ENCODE results near the gene VPS13D. TPM values are rescaled to one million over a fixed set of nuclear protein-coding genes. Genes with fewer than 3 reads are reported as not detected.

The VPS13D gene
- total RNA-seq, 1 experiment from 2014 or later: 22.7 TPM

GRCh38 chr1:12539705-12540579 lies 310.1 kb downstream of the VPS13D start:
- DNase-seq (ENCODE audit: low read depth): peak; percentile 99

- no peak for DNase-seq (ENCODE audit: low read depth)
These were observed 310.9 kb downstream of the VPS13D start for GRCh38 chr1:12540580-12541273.

GRCh38 chr1:12541274-12542137 lies 311.7 kb downstream of the VPS13D start:
- DNase-seq (ENCODE audit: low read depth): peak; percentile 67

GRCh38 chr1:12542138-12542465 lies 312.3 kb downstream of the VPS13D start:
- no peak for DNase-seq (ENCODE audit: low read depth)

- DNase-seq (ENCODE audit: low read depth): no peak
These were observed 313.1 kb downstream of the VPS13D start for GRCh38 chr1:12542616-12543592.

GRCh38 chr1:12543740-12544154 lies 313.9 kb downstream of the VPS13D start:
- DNase-seq (ENCODE audit: low read depth): no peak

- DNase-seq (ENCODE audit: low read depth): no peak
These were observed 314.5 kb downstream of the VPS13D start for GRCh38 chr1:12544357-12544756.

GRCh38 chr1:12544992-12545391 lies 315.2 kb downstream of the VPS13D start:
- DNase-seq (ENCODE audit: low read depth): no peak

GRCh38 chr1:12546771-12547585 lies 317.1 kb downstream of the VPS13D start:
- DNase-seq (ENCODE audit: low read depth): no peak

- no peak for DNase-seq (ENCODE audit: low read depth)
These were observed 317.9 kb downstream of the VPS13D start for GRCh38 chr1:12547586-12548225.

- DNase-seq (ENCODE audit: low read depth): no peak
These were observed 318.6 kb downstream of the VPS13D start for GRCh38 chr1:12548279-12548972.

- no peak for DNase-seq (ENCODE audit: low read depth)
These were observed 319.2 kb downstream of the VPS13D start for GRCh38 chr1:12548973-12549459.

GRCh38 chr1:12549460-12550349 lies 319.9 kb downstream of the VPS13D start:
- peak; percentile 99 for DNase-seq (ENCODE audit: low read depth)

GRCh38 chr1:12551584-12551983 lies 321.8 kb downstream of the VPS13D start:
- DNase-seq (ENCODE audit: low read depth): no peak

GRCh38 chr1:12552111-12552888 lies 322.5 kb downstream of the VPS13D start:
- DNase-seq (ENCODE audit: low read depth): no peak

GRCh38 chr1:12552951-12553921 lies 323.4 kb downstream of the VPS13D start:
- DNase-seq (ENCODE audit: low read depth): no peak

Data from M059J (cell line).